Ishikawa (cell line): ENCODE measurements around the gene GRAMD4.

Experiments used
- CEBPB ChIP-seq: IDR thresholded peaks from 2 replicates; pipeline ENCODE4 v1.6.1; 2012
- CREB1 ChIP-seq: IDR thresholded peaks from 2 replicates; pipeline ENCODE4 v1.6.1; 2012; ENCODE audit warnings: low read depth
- EGR1 ChIP-seq: IDR thresholded peaks from 2 replicates; pipeline ENCODE4 v1.6.1; 2012
- EP300 ChIP-seq: IDR thresholded peaks from 2 replicates; pipeline ENCODE4 v1.6.1; 2012; ENCODE audit warnings: borderline replicate concordance
- FOXM1 ChIP-seq: IDR thresholded peaks from 2 replicates; pipeline ENCODE4 v1.6.1; 2012; ENCODE audit warnings: low read depth, borderline replicate concordance
- MAX ChIP-seq: IDR thresholded peaks from 2 replicates; pipeline ENCODE4 v1.6.1; 2012
- NFIC ChIP-seq: IDR thresholded peaks from 2 replicates; pipeline ENCODE4 v1.6.1; 2012
- RAD21 ChIP-seq: IDR thresholded peaks from 2 replicates; pipeline ENCODE4 v1.6.1; 2012; ENCODE audit warnings: low read depth
- REST ChIP-seq: IDR thresholded peaks from 2 replicates; pipeline ENCODE4 v1.6.1; 2012; ENCODE audit warnings: low read depth, mild to moderate bottlenecking
- TAF1 ChIP-seq: IDR thresholded peaks from 2 replicates; pipeline ENCODE4 v1.6.1; 2012; ENCODE audit warnings: low read depth, mild to moderate bottlenecking
- TCF12 ChIP-seq: IDR thresholded peaks from 2 replicates; pipeline ENCODE4 v1.6.1; 2012; ENCODE audit warnings: low read depth
- TEAD4 ChIP-seq: IDR thresholded peaks from 2 replicates; pipeline ENCODE4 v1.6.1; 2012
- USF1 ChIP-seq: IDR thresholded peaks from 2 replicates; pipeline ENCODE4 v1.6.1; 2012
- YY1 ChIP-seq: IDR thresholded peaks from 2 replicates; pipeline ENCODE4 v1.6.1; 2012; ENCODE audit warnings: low read depth
- ZBTB7A ChIP-seq: IDR thresholded peaks from 2 replicates; pipeline ENCODE4 v1.6.1; 2012; ENCODE audit warnings: low read depth

Gene GRAMD4

DNA sequence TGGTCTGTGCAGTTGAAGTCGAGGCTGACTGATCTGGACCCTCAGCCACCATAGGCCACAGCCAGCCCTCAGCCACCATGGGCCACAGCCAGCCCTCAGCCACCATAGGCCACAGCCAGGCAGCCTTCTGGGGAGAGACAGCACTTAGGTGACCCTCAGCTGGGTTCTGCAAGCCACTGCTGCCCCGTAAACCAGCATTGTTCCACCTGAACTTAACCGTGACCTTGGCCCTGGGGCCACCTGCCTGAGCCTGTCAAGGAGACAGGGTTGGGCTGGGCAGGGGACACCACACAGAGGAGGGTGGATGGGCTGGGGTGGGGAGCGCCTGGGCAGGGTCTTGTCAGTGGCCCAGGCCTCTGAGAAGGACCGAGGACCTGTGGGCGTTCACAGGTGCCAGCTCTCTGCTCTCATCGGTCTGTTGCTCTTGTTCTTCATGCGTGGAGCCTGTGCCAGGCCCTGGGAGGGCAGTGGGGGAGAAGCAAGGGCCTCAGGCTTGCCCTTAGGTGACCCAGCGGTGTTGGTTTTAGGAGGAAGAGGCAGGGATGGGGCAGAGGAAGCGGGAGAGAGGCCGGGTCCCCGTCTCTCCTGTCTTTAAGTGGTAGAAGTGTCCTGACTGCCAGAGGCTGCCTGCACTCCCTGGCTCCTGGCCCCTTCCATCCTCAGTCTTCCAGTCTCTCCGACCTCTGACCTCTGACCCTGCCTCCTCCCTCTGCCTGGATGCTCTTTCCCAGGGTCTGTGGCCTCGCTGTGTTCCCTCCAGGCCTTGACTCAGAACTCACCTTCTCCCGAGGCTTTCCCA lies 36.9 kb downstream of the GRAMD4 start:
- no peak for TF ChIP-seq MAX
- no peak for TF ChIP-seq EGR1
- no peak for TF ChIP-seq CEBPB
- no peak for TF ChIP-seq REST
- TF ChIP-seq USF1 = no peak
- TF ChIP-seq RAD21 = no peak
- TF ChIP-seq EP300 = no peak
- no peak for TF ChIP-seq NFIC
- TF ChIP-seq ZBTB7A = no peak
- TF ChIP-seq TAF1 = no peak
- TF ChIP-seq TEAD4 = no peak
- TF ChIP-seq TCF12 = no peak
- TF ChIP-seq CREB1 = no peak
- no peak for TF ChIP-seq YY1
- TF ChIP-seq FOXM1 = no peak

- TF ChIP-seq RAD21 (no peak), TAF1 (no peak), NFIC (no peak)
Observed at GRCh38 chr22:46657655-46657953, 37.4 kb downstream of the GRAMD4 start.

DNA sequence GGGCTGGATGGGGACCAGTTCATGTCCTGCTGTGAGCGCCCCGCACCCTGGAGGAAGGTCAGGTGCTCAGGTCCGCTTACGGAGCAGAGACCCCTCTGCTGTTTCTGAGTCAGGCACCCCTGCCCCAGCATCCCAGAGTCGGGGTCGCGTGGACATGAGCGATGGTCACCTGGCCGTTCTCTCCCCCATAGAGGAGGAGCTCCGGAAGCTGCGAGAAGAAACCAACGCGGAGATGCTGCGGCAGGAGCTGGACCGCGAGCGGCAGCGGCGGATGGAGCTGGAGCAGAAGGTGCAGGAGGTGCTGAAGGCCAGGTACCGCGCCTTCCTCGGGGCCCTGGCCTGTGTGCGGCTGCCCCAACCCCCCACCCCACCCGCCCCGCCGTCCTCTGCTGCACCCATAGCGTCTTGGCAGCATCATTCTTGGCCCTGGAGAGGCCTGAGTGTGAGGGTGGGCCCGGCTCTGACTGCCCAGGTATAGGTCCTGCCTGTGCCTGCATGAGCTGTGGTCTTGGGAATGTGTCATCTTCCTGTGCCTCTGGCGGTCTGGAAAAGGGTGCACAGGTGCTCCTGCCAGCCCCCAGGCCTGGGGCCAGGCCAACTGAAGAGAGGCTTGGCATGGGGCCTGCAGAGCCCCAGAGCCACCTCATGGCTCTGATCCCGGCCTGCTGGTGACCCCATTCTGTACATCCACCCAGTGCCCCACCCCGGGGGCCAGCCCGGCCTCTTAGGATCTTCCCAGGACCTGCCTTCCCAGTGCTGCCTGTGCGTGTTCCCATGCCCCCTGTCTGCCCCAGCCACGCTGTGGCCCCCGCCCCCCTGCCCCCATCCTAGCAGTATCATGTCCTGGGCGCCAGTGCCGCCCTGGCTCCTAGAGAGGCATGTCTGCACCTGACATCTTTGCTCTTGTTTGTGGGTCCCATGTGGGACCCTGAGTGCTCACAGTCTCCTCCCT lies 38.1 kb downstream of the GRAMD4 start:
- no peak for TF ChIP-seq CREB1
- no peak for TF ChIP-seq CEBPB
- no peak for TF ChIP-seq YY1
- no peak for TF ChIP-seq TEAD4
- no peak for TF ChIP-seq RAD21
- TF ChIP-seq TAF1 = no peak
- TF ChIP-seq NFIC = no peak
- no peak for TF ChIP-seq FOXM1
- no peak for TF ChIP-seq MAX

DNA sequence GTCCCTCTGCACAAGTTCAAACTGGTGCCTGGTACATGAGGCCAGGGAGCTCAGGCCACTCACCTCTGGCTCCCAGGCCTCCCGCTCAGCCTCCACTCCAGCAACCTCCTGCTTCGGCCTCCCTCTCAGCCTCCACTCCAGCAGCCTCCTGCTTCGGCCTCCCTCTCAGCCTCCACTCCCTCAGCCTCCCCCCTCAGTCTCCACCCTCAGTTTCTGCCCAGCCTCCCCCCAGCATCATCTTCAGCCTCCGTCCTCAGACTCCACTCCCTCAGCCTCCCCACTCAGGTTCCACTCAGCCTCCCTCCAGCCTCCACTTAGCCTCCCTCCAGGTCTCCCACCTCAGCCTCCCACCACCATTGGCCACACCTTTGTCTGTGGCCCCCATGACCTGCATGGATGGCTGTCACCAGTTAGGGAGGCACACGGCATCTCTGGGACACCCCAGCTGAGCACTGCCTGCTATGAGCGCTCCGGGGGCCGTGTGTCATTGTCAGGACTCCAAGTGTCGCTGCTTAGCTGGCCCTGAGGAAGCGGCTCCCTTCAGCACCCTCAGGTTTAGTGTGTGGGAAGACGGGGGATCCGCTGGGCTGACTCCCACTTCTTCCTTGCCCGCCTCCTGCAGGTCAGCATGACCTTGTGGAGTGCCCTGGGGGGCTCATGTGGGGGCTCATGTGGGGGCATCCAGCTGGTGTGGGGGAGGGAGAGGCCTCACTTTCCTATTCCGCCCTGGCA lies 39.0 kb downstream of the GRAMD4 start:
- TF ChIP-seq ZBTB7A (no peak), TEAD4 (no peak), MAX (no peak), TCF12 (no peak), EGR1 (no peak), CREB1 (no peak), FOXM1 (no peak), USF1 (no peak), TAF1 (no peak), REST (no peak), CEBPB (no peak), NFIC (no peak), YY1 (no peak), EP300 (no peak), RAD21 (no peak)

- TF ChIP-seq TAF1 = no peak
- no peak for TF ChIP-seq MAX
- no peak for TF ChIP-seq CREB1
Observed at GRCh38 chr22:46659791-46660186, 39.6 kb downstream of the GRAMD4 start.
